Ramos (cell line): Measurements from ENCODE around the gene RNF150.
"Not testable (repeated sequence)": the region's sequence is repeated elsewhere in the genome, so short reads cannot be mapped to it uniquely, and the experiment has no call there.

Experiments
- in situ Hi-C: fragments of 300-500 bp; cut with MboI; formaldehyde crosslinking; loops from one replicate; pipeline ENCODE4 v1.14.3; 2022; ENCODE audit warnings: low sequenced_read_pairs; ENCODE audit not compliant: unreplicated experiment

The RNF150 gene

GRCh38 chr4:141079393-141079930, 53.8 kb downstream of the RNF150 start:
- in situ Hi-C loops = no loop called here

DNA sequence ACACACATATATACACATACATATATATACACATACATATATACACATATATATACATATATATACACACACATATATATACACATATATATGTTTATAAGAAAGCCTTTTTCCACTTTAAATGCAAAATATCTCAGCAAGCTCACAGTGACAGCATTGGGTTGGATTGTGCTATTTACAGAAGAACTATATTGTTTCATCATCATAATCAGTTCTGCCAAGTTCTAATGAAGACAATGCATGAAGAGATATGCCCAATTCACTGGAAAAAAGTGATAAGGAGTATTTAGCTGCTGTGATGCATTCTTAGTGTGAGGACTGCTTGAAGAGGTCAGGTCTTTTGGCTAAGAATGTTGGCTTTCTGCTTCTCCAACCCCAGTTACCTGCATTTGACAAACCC, 54.4 kb downstream of the RNF150 start:
- in situ Hi-C loops = no loop called here

GRCh38 chr4:141077611-141078225, 55.6 kb downstream of the RNF150 start:
- in situ Hi-C loops = no loop called here

DNA sequence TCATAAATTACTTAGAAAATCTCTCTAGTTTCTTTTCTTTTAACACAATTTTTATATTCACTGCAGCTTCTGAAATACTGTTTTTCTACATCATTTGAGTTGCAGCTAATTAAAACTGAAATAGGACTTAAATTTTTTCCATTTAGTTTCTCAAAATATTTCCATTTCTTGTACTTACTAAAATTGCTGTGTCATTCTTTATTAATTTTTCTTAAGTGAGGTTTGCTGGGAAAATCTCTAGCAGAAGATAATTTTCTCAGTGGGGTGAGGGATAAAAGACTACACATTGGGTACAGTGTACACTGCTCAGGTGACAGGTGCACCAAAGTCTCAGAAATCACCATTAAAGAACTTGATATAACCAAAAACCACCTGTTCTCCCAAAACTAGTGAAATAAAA, 57.7 kb downstream of the RNF150 start:
- in situ Hi-C loops = no loop called here

GRCh38 chr4:141074098-141074878, 59.0 kb downstream of the RNF150 start:
- in situ Hi-C loops = no loop called here

DNA sequence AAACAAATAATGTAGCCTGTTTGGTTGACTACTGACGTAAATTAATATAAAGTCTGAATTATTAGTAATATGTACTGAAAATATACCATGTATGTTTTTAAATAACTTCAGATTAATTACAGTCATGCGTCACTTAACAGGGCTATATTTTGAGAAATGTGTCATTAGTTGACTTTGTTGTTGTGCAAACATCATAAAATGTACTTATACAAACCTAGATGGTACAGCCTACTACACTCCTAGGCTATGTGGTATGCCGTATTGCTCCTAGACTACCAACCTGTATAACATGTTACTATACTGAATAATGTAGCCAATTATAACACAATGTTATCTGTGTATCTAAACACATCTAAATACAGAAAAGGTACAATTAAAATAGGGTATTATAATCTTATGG, 66.6 kb downstream of the RNF150 start:
- in situ Hi-C loops = no loop called here

- in situ Hi-C loops = no loop called here
Measured at GRCh38 chr4:141065872-141066271, 67.4 kb downstream of the RNF150 start.

- in situ Hi-C loops = no loop called here
Measured at GRCh38 chr4:141062651-141063050, 70.6 kb downstream of the RNF150 start.

GRCh38 chr4:141058591-141059512, 74.4 kb downstream of the RNF150 start:
- in situ Hi-C loops = no loop called here

DNA sequence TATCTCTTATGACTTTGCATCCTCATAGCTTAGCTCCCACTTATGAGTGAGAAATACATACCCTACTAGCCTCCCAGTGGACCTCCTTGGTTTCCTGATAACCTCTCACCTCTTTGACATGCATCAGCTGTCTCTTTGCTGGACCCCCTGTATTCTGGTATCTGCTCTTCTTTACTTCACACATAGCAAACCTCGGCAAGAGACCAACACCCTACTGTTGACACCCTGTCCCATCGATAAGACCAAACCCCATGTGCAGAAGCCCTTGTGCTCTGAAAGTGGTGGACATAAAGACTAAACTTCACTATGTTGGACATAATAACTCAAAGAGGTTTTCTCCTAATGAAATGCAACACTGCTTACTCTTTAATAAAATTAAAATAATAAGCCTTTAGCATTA, 75.7 kb downstream of the RNF150 start:
- in situ Hi-C loops = no loop called here

DNA sequence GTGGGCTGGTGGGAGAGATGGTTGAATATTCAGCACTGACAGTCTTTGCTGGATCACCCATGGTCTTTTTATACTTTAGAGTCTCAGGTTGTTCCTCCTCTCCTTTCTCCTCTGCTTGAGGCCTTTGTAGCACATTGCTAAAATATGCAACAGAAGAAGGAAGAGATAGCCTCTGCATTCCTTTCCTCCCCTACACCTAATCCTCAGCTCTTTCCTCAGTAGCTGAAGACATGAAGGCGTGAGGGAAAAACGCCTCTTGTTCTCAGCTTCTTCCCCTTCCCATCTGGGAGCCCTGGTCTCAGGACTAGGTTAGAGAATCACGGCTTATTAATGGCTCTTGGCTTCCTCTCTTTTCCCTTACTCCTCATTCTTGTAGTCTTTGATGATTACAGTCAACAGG, 76.8 kb downstream of the RNF150 start:
- in situ Hi-C loops = no loop called here

DNA sequence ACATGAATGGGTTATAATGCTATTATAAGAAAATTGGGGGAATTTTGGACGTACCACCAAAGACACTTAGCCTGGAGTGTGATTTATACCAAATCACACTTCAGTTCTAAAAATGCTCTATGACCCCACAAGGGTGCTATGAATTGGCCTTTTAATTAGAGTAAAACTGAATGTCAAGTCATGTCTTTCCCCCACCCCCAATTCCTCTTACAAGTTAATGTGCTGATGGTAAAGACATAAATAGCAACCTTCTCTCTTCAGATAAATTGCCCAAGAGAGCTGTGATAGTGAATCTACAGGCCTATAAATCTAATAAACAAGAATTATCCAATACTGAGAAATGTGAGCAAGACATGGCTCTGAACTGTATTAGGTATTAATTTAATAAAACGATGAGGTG, 78.8 kb downstream of the RNF150 start:
- in situ Hi-C loops = no loop called here

DNA sequence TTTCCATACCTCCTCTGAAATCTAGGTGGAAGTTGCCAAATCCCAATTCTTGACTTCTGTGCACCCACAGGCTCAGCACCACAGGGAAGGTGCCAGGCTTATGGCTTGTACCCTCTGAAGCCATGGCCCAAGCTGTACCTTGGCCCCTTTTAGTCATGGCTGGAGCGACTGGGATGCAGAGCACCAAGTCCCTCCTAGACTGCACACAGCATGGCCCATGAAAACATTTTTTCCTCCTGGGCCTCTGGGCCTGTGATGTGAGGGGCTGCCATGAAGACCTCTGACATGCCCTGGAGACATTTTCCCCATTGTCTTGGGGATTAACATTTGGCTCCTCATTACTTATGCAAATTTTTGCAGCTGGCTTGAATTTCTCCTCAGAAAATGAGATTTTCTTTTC, 82.3 kb downstream of the RNF150 start:
- in situ Hi-C loops = not testable (repeated sequence)

DNA sequence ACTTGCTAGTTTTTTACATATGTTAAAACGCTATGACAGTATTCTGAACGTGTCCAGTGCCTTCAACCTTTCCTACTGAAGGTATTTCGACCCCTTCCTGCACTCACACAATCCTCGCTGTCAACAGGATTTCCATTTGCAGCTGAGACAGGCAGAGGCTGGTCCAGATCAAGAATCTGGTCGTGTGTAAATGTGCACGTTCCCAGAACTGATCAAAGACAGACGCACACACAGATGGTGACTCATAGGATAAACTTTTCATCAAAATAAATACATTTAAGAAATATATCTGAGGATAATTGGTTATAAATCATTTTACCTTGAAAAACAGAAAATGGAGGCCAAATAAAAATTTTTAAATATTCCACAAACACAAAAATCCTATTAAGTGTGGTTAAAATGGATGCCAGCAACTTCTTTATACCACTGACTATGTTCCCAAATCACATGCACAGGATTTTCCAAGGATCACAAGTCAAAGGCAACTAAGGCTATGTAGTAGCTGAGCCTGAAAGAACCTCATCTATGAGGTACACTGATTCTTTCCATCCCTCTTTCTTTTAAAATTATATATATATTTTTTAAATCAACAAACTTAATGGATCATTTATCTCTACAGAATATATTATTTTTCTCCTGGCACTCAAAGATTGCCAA, 85.9 kb downstream of the RNF150 start:
- in situ Hi-C loops = no loop called here

DNA sequence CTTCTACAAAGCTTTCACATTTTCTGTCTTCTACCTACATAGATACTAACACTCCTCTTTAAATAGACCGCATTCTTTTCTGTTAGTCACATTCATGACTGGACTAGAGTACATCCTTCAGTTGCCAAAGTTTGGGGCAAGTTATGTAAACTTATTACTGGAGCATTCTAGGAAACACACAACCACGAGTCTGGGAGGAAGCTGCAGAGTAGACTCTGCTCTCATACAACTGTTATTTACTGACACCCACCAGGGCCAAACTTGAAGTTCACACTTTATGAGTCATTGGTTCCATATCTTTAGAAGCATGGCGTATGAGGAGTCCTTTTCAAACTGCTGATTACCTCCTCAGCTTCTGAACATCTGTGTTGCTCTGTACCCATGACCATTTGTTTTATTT, 87.0 kb downstream of the RNF150 start:
- in situ Hi-C loops = no loop called here

GRCh38 chr4:141045848-141046247, 87.4 kb downstream of the RNF150 start:
- in situ Hi-C loops = no loop called here

GRCh38 chr4:141041021-141041476, 92.2 kb downstream of the RNF150 start:
- in situ Hi-C loops = no loop called here

- in situ Hi-C loops = no loop called here
Measured at GRCh38 chr4:141039156-141039555, 94.1 kb downstream of the RNF150 start.

GRCh38 chr4:141038428-141038827, 94.8 kb downstream of the RNF150 start:
- in situ Hi-C loops = no loop called here

DNA sequence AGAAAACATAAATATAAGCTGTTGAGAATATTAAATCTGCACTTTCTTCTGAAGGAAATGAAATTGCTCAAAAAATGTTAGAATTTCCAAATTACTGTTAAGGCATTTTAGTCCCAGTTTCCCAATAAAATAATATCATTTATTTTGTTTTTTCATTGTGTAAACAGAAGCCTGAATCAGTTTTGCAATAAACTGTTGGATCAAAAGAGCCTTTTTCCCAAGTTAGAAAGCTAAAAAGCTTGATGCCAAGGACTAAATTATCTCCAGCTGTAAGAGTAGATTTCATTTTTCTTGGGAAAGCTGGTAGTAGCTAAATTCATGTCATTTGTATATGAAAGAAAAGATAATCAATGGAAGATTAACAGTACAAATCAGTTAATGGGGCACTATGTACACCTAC, 95.8 kb downstream of the RNF150 start:
- in situ Hi-C loops = no loop called here
